ENCODE data around the gene PEMT.

DNA sequence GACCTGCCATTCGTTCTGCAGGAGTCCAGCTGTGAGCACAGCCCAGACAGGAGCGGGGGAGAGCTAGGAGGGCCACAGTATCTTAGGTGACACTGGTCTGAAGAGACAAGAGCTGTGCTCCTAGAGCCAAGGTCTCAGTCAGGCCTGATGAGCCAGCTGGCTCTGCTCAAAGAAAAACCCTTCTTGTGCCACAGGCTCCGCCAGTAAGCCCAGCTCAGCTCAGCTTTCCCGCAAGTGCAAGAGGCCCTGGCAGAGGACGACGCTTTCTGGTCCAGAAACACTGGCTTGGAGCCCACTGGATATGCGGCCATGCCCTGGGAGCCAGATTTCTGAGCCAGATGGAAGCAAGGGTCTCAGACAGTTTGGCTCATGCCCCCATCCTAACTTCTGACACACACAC lies 23.9 kb downstream of the PEMT start:
- TF ChIP-seq EZH2 (IDR thresholded peaks at IDR 0.05) (no peak), POLR2AphosphoS5 (IDR thresholded peaks at IDR 0.05; ENCODE audit: borderline replicate concordance, low read depth, low read length) (no peak)

All from SK-N-MC (cell line).